ENCODE data around the gene USO1.

The USO1 gene

GRCh38 chr4:75858721-75859120, 134.3 kb downstream of the USO1 start:
- FAIRE-seq = no peak
- no peak for TF ChIP-seq CTCF (IDR thresholded peaks at IDR 0.05; ENCODE audit: insufficient read depth, missing control alignments)
- DNase-seq (ENCODE audit: insufficient read length, low spot score) = no peak

GRCh38 chr4:75860606-75861005, 136.2 kb downstream of the USO1 start:
- no peak for FAIRE-seq

More at GRCh38 chr4:75860606-75861005, 136.2 kb downstream of the USO1 start:
- no peak for TF ChIP-seq CTCF (IDR thresholded peaks at IDR 0.05; ENCODE audit: insufficient read depth, missing control alignments)
- no peak for DNase-seq (ENCODE audit: insufficient read length, low spot score)

All from D721Med (cell line).